Measurements from ENCODE around the gene DDX54. TPM values are rescaled to one million over a fixed set of nuclear protein-coding genes. Genes with fewer than 3 reads are reported as not detected.

DDX54 gene
- total RNA-seq, 8 experiments from 2014 or later: 19.2 to 57.8 (median 36.7) TPM

DNA sequence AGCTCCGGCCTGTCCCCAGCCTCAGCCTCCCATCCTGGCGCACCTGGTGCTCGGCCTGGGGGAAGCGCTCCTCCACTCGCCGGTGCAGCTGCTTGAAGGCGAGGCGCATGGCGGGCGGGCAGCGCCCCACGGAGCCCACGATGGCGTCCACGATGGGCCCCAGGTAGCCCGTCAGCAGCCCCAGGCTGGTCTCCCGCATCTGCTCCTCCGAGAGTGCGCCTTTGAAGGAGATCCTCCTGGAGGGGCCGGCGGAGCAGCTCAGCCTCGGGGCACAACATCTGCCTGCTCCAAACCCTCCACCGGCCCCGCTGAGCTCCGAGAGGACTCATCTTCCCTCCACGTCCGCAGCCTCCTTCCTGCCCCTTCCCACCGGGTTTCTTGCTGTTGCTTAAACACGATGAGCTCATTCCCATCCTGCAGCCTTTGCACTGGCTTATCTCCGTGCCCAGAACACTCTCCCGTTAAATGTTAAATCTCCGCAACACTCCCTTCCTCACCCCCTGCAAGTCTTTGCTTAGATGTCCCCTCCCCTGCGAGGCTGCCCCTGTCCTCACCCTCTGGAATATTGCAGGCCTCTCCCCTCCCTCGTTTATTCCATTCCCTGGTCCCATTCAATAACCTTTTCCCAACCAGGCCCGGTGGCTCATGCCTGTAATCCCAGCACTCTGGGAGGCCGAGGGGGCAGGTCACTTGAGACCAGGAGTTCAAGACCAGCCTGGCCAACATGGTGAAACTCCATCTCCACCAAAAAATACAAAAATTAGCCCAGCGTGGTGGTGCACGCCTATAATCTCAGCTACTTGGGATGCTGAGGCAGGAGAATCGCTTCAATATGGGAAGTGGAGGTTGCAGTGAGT is 73.0 kb downstream of the DDX54 start:
- H3K4me3 ChIP-seq: no peak overlapping the region
- peak in 3 of 8 experiments; percentile 27 to 62 (median 38) for ATAC-seq (replicated peaks in 6 of 8)
- 20 to 100% (median 63%) methylated on average over 1 to 12 of the region's 39 CpGs; no CpG with 5 or more reads in 6 of the 10 experiments for WGBS, 10 experiments
- H3K4me1 ChIP-seq (replicated peaks in 1 of 2): no peaks in the 10 kb centered on the region
- in situ Hi-C loops (cut with MboI; ENCODE audit: low pct_unique_long_range_greater_than_20kb in 2 of 9, low sequenced_read_pairs in 9 of 9, unreplicated experiment in 9 of 9): no loop called here
- H3K27ac ChIP-seq: no peak overlapping the region

DNA sequence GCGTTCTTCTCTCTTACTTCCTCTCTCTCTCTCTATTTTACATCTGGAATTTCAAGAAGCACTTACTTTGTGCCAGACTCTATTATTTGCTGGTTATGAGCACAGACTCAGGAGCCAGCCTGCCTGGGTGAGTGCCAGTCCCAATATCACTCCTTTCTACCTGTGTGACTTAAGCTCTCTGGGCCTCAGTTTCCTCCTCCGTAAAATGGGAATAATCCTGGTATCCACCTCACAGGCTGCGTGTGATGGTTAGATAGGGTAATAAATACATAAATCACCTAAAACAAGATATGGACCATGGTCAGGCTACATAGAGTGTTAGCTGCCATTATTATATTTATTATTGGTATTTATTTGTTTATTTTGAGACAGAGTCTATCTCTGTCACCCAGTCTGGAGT is 74.0 kb downstream of the DDX54 start:
- in situ Hi-C loops (cut with MboI; ENCODE audit: low pct_unique_long_range_greater_than_20kb in 2 of 9, low sequenced_read_pairs in 9 of 9, unreplicated experiment in 9 of 9): no loop called here
- no peak overlapping the region for H3K27ac ChIP-seq
- ATAC-seq (replicated peaks in 6 of 8): no peak
- WGBS, 10 experiments: 0 to 100% (median 81%) methylated on average over 1 to 3 of the region's 3 CpGs; no CpG with 5 or more reads in 3 of the 10 experiments
- H3K4me1 ChIP-seq (replicated peaks in 1 of 2): no peaks in the 10 kb centered on the region
- H3K4me3 ChIP-seq: no peak overlapping the region

DNA sequence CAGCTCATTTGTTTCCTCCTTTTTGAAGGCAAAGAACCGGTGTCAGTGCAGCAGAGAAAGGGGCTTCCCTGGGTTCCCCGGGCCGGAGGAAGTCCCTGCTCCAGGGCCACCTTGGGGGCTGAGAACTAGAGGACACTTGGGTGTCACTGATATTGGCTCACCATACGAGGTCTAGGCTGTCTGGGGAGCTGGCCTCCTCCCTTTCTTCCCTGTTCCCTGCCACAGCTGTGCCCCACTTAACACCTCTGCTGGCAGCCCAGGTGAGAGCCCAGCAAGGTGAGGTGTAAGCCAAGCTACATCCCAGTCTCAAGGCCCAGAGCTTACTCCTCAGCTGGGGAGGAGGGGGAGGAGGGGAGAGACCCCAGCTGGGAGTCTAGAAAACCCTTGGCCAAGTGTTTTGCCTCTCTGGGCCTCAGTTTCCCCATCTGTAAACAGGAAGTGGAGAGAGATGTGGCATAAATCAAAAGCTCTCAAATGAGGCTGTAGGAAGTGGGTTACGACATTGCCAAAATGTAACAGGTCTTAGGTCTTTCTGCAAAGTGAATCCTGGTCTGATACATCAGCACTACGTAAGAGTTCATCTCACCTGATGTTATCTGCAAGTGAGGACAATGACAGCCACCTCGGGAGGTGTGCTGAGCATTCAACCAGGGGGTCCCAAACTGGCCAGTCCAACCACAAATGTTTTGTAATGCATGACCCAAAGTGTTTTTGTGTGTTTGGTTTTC is 75.2 kb downstream of the DDX54 start:
- H3K4me1 ChIP-seq (replicated peaks in 1 of 2): no peaks in the 10 kb centered on the region
- ATAC-seq (replicated peaks in 6 of 8): no peak
- no peak overlapping the region for H3K4me3 ChIP-seq
- H3K27ac ChIP-seq: no peak overlapping the region
- WGBS, 10 experiments: 0 to 68% (median 41%) methylated on average over 1 to 4 of the region's 7 CpGs; no CpG with 5 or more reads in 4 of the 10 experiments
- in situ Hi-C loops (cut with MboI; ENCODE audit: low pct_unique_long_range_greater_than_20kb in 2 of 9, low sequenced_read_pairs in 9 of 9, unreplicated experiment in 9 of 9): no loop called here

DNA sequence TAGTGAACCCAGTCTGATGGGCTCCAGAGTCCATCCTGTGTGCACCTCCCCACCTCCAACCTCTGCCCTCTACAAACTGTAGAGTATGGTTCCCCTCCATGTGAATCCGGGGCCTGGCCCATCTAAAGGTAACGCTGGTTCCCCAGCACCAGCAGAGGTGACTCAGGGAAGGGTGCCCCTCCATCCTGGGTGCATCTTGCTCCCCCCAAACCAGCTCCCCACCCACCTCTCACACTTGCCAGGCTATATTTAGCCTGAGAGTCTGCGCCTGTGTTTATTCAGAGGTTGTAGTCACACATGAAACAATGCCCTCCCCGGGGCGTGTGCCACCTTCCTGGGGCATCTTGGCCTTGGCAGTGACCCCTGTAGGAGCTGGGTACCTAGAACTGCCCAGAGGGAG is 75.9 kb downstream of the DDX54 start:
- no peak overlapping the region for H3K4me3 ChIP-seq
- H3K4me1 ChIP-seq (replicated peaks in 1 of 2): no peaks in the 10 kb centered on the region
- ATAC-seq (replicated peaks in 6 of 8): no peak
- in situ Hi-C loops (cut with MboI; ENCODE audit: low pct_unique_long_range_greater_than_20kb in 2 of 9, low sequenced_read_pairs in 9 of 9, unreplicated experiment in 9 of 9): no loop called here
- no peak overlapping the region for H3K27ac ChIP-seq
- 0 to 80% (median 58%) methylated on average over 1 to 2 of the region's 5 CpGs; no CpG with 5 or more reads in 7 of the 10 experiments for WGBS, 10 experiments

DNA sequence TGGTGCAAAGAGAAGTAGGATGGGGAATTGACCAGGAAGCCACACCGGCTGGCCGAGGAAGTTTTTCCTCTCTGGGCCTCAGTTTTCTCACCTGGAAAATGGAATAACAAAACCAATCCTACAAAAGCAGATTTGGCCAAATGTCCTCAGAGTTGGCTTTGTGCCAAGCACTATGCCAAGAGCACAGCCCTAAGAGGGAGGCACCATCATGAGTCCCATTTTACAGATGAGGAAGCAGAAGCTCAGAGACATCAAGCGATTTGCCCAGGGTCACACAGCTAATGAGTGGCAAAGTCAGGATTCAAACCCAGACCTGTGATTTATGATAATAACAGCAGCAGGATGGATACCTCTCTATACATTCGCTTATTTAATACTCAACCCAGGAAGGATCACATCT is 77.0 kb downstream of the DDX54 start:
- ATAC-seq (replicated peaks in 6 of 8): no peak
- WGBS, 10 experiments: 0 to 100% (median 73%) methylated on average over 1 to 3 of the region's 4 CpGs; no CpG with 5 or more reads in 2 of the 10 experiments
- no peaks in the 10 kb centered on the region for H3K4me1 ChIP-seq (replicated peaks in 1 of 2)
- in situ Hi-C loops (cut with MboI; ENCODE audit: low pct_unique_long_range_greater_than_20kb in 2 of 9, low sequenced_read_pairs in 9 of 9, unreplicated experiment in 9 of 9): no loop called here
- H3K4me3 ChIP-seq: no peak overlapping the region
- H3K27ac ChIP-seq: no peak overlapping the region

Other genes starting within 250 kb of the DDX54 start
- 10 to 100 TPM in 2 of 8 experiments, 1 to 10 TPM in 2, under 1 TPM in 4; 0.05 to 20.9 (median 2.7) TPM for gene OAS3, start 247.0 kb downstream of the DDX54 start, total RNA-seq
- 10 to 100 TPM in 2 of 8 experiments, 1 to 10 TPM in 2, under 1 TPM in 3, not detected in 1; 0.14 to 78.4 (median 1.1) TPM for gene OAS2, start 207.0 kb downstream of the DDX54 start, total RNA-seq
- 10 to 100 TPM in 6 of 8 experiments, 1 to 10 TPM in 1, under 1 TPM in 1; 0.87 to 21.9 (median 16.4) TPM for gene DTX1, start 128.7 kb downstream of the DDX54 start, total RNA-seq
- under 1 TPM in 6 of 8 experiments, not detected in 2; 0.16 to 0.49 (median 0.30) TPM for gene RASAL1, start 49.7 kb downstream of the DDX54 start, total RNA-seq
- 1 to 10 TPM in 1 of 8 experiments, under 1 TPM in 5, not detected in 2; 0.22 to 2.1 (median 0.44) TPM for gene CFAP73, start 35.8 kb downstream of the DDX54 start, total RNA-seq
- gene RITA1, start 243 bp upstream of the DDX54 start, total RNA-seq: 10 to 100 TPM in 7 of 8 experiments, 1 to 10 TPM in 1; 9.5 to 26.5 (median 15.8) TPM
- gene TPCN1, start 36.0 kb upstream of the DDX54 start, total RNA-seq: 10 to 100 TPM in 4 of 8 experiments, 1 to 10 TPM in 4; 2.7 to 39.8 (median 11.2) TPM
- gene SLC8B1, start 149.6 kb upstream of the DDX54 start, total RNA-seq: 100 to 1,000 TPM in 1 of 8 experiments, 10 to 100 TPM in 2, 1 to 10 TPM in 5; 2.2 to 165 (median 4.9) TPM
- 10 to 100 TPM in 4 of 8 experiments, 1 to 10 TPM in 4; 5.2 to 73.8 (median 9.9) TPM for gene PLBD2, start 173.1 kb upstream of the DDX54 start, total RNA-seq
- gene SDS, start 218.4 kb upstream of the DDX54 start, total RNA-seq: 1 to 10 TPM in 2 of 8 experiments, under 1 TPM in 6; 0.14 to 3.0 (median 0.47) TPM
- gene SDSL, start 236.9 kb upstream of the DDX54 start, total RNA-seq: 10 to 100 TPM in 6 of 8 experiments, 1 to 10 TPM in 2; 6.9 to 26.3 (median 13.0) TPM